Activated naive CD4-positive, alpha-beta T cell treated with anti-CD3 and anti-CD28 coated beads, Interleukin-2, amount 10 ng/mL, durations not matched to agents 7 days and 5 days (primary cell): Measurements from ENCODE around the gene CDCA7.
"Not testable (repeated sequence)": the region's sequence is repeated elsewhere in the genome, so short reads cannot be mapped to it uniquely, and the experiment has no call there.

Source experiments
- CTCF ChIA-PET: fragments of 350-600 bp; sonication (Branson Sonifier 250); formaldehyde crosslinking; loops from one replicate; lab custom pipeline; 2021; ENCODE audit warnings: antibody characterized with exemption; lab: Charles Lee
- DNase-seq: peaks from one replicate; pipeline ENCODE4 v3.0.0-alpha.2; 2020
- H3K27ac Mint-ChIP-seq: one replicate; pipeline ENCODE4 v1.8.0; 2021; ENCODE audit warnings: mild to moderate bottlenecking, moderate library complexity, mixed read lengths
- H3K27me3 Mint-ChIP-seq: one replicate; pipeline ENCODE4 v1.8.0; 2021; ENCODE audit warnings: mild to moderate bottlenecking, mixed read lengths
- H3K36me3 Mint-ChIP-seq: one replicate; pipeline ENCODE4 v1.8.0; 2021; ENCODE audit warnings: mixed read lengths
- H3K4me1 Mint-ChIP-seq: one replicate; pipeline ENCODE4 v1.8.0; 2021; ENCODE audit warnings: mixed read lengths
- H3K4me3 Mint-ChIP-seq: one replicate; pipeline ENCODE4 v1.8.0; 2021; ENCODE audit warnings: mild to moderate bottlenecking, moderate library complexity, mixed read lengths
- H3K9me3 Mint-ChIP-seq: one replicate; pipeline ENCODE4 v1.8.0; 2021; ENCODE audit warnings: mixed read lengths

The CDCA7 gene

DNA sequence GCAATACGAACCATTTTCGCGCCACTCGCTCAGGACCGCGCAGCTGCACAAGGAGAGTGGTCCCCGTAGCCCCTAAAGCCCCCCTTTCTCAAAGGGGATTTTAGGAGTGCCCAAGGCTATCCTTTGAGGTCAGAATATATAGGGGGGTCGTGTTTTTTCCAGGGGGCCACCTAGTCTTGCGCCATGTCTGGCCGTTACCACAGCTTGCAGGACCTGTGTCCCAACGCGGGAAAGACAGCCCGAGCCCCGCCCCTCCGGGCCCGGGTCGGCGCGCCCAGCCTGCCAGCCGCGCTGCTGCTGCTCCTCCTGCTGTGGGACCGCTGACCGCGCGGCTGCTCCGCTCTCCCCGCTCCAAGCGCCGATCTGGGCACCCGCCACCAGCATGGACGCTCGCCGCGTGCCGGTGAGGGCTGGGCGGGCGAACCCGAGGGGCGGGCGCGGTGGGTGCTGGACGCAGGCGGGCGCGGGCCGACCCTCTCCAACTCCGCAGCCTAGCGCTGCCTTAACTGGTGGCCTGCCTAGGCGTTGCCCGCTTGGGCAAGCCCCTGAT lies at the start of gene CDCA7:
Gene CDCA7 (plus strand): TSS at position 291 of the 550 bp plus-strand sequence. CDS start 92 bp downstream, at position 383.
- CTCF ChIA-PET = interaction anchor here (1.0 to 1.1 kb wide), 2 partner anchors 48 to 115 kb away, joined by 3 to 4 read pairs; no protein-coding TSS in a partner anchor
- H3K4me1 Mint-ChIP-seq = peaks cover 61% of the 10 kb centered on the region

DNA sequence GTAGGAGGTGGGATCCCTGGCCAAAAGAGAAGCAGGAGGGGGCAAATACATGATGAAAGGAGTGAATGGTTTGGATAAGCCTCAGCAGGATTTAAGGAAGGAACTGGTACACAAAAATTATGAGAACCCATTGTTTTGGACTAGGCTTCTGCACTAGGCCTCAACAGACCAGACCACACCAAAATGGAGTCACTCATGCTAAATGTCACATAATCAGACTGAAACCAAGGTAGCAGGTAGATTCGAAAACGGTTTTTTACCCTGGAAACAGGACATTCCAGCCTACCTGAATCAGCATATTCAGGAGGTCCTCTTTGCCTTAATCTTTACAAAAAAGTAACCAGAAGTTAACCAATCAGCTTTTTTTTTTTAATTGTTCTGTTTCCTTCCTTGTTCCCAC lies 49.4 kb upstream of the CDCA7 start:
- CTCF ChIA-PET = no interaction called here
- H3K27ac Mint-ChIP-seq = no peak overlapping the region
- H3K9me3 Mint-ChIP-seq = peaks cover 9% of the 10 kb centered on the region
- no peaks in the 10 kb centered on the region for H3K36me3 Mint-ChIP-seq
- peaks cover 9% of the 10 kb centered on the region for H3K27me3 Mint-ChIP-seq
- no peak for DNase-seq
- H3K4me1 Mint-ChIP-seq = no peaks in the 10 kb centered on the region
- no peak overlapping the region for H3K4me3 Mint-ChIP-seq

More for the DNA sequence above, at the start of gene CDCA7:
- H3K27ac Mint-ChIP-seq = peak within 1 kb of the TSS; percentile 98
- peak; percentile 82 for DNase-seq
- H3K27me3 Mint-ChIP-seq = peaks cover 18% of the 10 kb centered on the region
- H3K9me3 Mint-ChIP-seq = no peaks in the 10 kb centered on the region
- peak within 1 kb of the TSS; percentile 89 for H3K4me3 Mint-ChIP-seq
- H3K36me3 Mint-ChIP-seq = peaks cover 28% of the 10 kb centered on the region

GRCh38 chr2:173307293-173307692 lies 47.4 kb upstream of the CDCA7 start:
- Mint-ChIP-seq H3K27me3 (peaks cover 9% of the 10 kb centered on the region), H3K27ac (no peak overlapping the region), H3K4me1 (no peaks in the 10 kb centered on the region), H3K36me3 (no peaks in the 10 kb centered on the region), H3K4me3 (no peak overlapping the region), H3K9me3 (peaks cover 2% of the 10 kb centered on the region)
- DNase-seq = no peak
- CTCF ChIA-PET = no interaction called here

- H3K4me1 Mint-ChIP-seq, H3K4me3 Mint-ChIP-seq, H3K9me3 Mint-ChIP-seq, H3K27ac Mint-ChIP-seq, H3K36me3 Mint-ChIP-seq, CTCF ChIA-PET, H3K27me3 Mint-ChIP-seq, DNase-seq: not testable (repeated sequence)
These were observed 45.3 kb upstream of the CDCA7 start for GRCh38 chr2:173309370-173309769.

GRCh38 chr2:173311844-173312606 lies 42.6 kb upstream of the CDCA7 start:
- no peaks in the 10 kb centered on the region for H3K9me3 Mint-ChIP-seq
- H3K4me1 Mint-ChIP-seq = no peaks in the 10 kb centered on the region
- CTCF ChIA-PET = no interaction called here
- H3K4me3 Mint-ChIP-seq = no peak overlapping the region
- no peak overlapping the region for H3K27ac Mint-ChIP-seq
- no peak for DNase-seq
- H3K36me3 Mint-ChIP-seq = no peaks in the 10 kb centered on the region
- H3K27me3 Mint-ChIP-seq = peaks cover 8% of the 10 kb centered on the region

- H3K9me3 Mint-ChIP-seq = no peaks in the 10 kb centered on the region
- H3K4me1 Mint-ChIP-seq = no peaks in the 10 kb centered on the region
- H3K36me3 Mint-ChIP-seq = no peaks in the 10 kb centered on the region
- H3K27ac Mint-ChIP-seq = no peak overlapping the region
- H3K27me3 Mint-ChIP-seq = peaks cover 25% of the 10 kb centered on the region
- no peak for DNase-seq
- CTCF ChIA-PET = no interaction called here
- H3K4me3 Mint-ChIP-seq = no peak overlapping the region
These were observed 31.3 kb upstream of the CDCA7 start for GRCh38 chr2:173323371-173323770.

DNA sequence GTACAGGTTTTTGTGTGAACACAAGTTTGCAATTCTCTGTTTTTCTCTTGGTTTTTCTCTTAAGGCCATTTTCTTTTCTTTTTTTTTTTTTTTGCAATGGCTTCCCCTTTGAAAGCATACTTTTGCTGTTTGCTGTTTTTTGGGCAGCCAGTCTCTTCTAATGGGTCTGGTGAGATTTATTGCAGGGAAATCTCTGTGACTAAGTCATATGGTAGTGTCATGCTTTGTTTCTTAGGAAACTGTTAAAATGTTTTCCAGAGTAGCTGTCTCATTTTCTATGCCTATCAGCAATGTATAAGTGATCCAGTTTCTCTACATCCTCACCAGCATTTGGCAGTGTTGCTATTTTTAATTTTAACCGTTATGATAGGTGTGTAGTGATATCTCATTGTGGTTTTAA lies 27.9 kb upstream of the CDCA7 start:
- peaks cover 20% of the 10 kb centered on the region for H3K27me3 Mint-ChIP-seq
- no peaks in the 10 kb centered on the region for H3K36me3 Mint-ChIP-seq
- no peak overlapping the region for H3K27ac Mint-ChIP-seq
- CTCF ChIA-PET = no interaction called here
- peaks cover 4% of the 10 kb centered on the region for H3K9me3 Mint-ChIP-seq
- DNase-seq = no peak
- no peak overlapping the region for H3K4me3 Mint-ChIP-seq
- H3K4me1 Mint-ChIP-seq = no peaks in the 10 kb centered on the region

DNA sequence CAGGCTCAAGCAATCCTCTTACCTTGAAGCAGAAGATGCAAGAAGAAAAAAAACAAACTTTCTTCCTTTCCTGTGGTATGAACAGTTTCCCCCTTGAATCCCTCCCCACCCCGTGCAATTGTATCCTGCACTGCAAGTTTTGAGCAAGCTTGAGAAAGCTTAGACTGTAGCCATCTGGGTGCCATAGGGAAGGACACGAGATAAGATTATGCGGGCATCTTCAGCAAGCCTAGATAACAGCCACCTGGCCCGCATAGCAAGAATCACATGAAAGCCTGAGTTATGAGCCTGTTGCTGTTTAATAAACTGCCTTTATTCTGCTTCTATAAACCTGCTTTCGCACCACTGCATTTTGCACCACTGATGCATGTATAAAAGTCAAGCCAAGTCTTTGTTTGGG lies 27.3 kb upstream of the CDCA7 start:
- no peaks in the 10 kb centered on the region for H3K4me1 Mint-ChIP-seq
- H3K9me3 Mint-ChIP-seq = peaks cover 4% of the 10 kb centered on the region
- H3K4me3 Mint-ChIP-seq = no peak overlapping the region
- no peak for DNase-seq
- peaks cover 20% of the 10 kb centered on the region for H3K27me3 Mint-ChIP-seq
- no peak overlapping the region for H3K27ac Mint-ChIP-seq
- no peaks in the 10 kb centered on the region for H3K36me3 Mint-ChIP-seq
- CTCF ChIA-PET = no interaction called here

DNA sequence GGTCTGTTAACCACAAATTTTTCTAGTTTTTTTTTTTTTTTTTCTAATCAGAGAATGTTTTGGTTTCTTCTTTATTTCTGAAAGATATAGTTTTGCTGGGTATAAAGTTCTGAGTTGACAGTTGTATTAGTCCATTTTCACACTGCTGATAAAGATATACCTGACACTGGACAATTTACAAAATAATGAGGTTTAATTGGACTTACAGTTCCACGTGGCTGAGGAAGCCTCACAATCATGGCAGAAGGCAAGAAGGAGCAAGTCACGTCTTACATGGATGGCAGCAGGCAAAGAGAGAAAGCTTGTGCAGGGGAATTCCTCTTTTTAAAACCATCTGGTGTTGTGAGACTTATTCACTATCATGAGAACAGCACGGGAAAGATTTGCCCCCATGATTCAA lies 21.7 kb upstream of the CDCA7 start:
- Mint-ChIP-seq H3K9me3 (peaks cover 15% of the 10 kb centered on the region), H3K27me3 (peaks cover 16% of the 10 kb centered on the region)
- DNase-seq, H3K4me3 Mint-ChIP-seq, CTCF ChIA-PET, H3K4me1 Mint-ChIP-seq, H3K36me3 Mint-ChIP-seq, H3K27ac Mint-ChIP-seq: not testable (repeated sequence)

DNA sequence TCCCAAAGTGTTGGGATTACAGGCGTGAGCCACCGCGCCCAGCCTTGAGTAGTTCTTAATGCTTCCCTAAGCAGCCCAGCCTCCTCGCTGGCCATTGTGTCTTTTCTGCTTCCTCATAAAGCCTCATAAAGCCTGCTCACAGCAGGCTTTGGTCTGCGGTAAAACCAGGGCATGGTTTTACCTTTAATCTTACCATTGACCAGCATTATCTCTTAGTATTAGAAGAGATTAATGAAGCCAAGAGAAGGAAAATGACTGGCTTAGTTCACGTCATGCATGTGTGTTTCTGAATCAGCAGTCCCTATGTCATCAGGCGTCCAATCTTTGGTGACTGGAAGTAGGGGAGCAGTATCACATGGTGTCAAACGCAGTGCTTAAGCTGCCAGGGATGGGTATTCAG lies 14.9 kb upstream of the CDCA7 start:
- no peak for DNase-seq
- H3K9me3 Mint-ChIP-seq = no peaks in the 10 kb centered on the region
- no peaks in the 10 kb centered on the region for H3K4me1 Mint-ChIP-seq
- CTCF ChIA-PET = no interaction called here
- H3K36me3 Mint-ChIP-seq = no peaks in the 10 kb centered on the region
- peaks cover 14% of the 10 kb centered on the region for H3K27me3 Mint-ChIP-seq
- no peak overlapping the region for H3K4me3 Mint-ChIP-seq
- no peak overlapping the region for H3K27ac Mint-ChIP-seq

DNA sequence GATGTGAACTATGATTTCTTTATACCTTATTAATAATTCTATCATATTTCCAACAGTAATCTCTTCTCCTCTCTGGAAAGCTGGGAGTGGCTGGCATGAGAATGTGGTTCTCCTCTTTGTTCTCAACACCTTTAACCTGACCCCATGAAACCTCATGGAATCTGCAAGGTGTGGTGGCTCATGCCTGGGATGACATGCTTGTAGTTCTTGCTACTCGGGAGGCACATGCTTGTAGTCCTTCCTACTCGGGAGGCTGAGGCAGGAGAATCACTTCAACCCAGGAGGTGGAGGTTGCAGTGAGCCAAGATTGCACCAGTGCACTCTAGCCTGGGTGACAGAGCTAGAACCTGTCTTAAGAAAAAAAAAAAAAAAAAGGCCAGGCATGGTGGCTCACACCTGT lies 10.8 kb upstream of the CDCA7 start:
- Mint-ChIP-seq H3K27ac (no peak overlapping the region), H3K4me3 (no peak overlapping the region), H3K27me3 (peaks cover 7% of the 10 kb centered on the region), H3K4me1 (no peaks in the 10 kb centered on the region), H3K9me3 (peaks cover 9% of the 10 kb centered on the region), H3K36me3 (no peaks in the 10 kb centered on the region)
- CTCF ChIA-PET = no interaction called here
- DNase-seq = no peak

GRCh38 chr2:173346035-173346434 lies 8.6 kb upstream of the CDCA7 start:
- no peak for DNase-seq
- H3K27ac Mint-ChIP-seq = no peak overlapping the region
- H3K36me3 Mint-ChIP-seq = no peaks in the 10 kb centered on the region
- CTCF ChIA-PET = no interaction called here
- H3K4me1 Mint-ChIP-seq = peaks cover 5% of the 10 kb centered on the region
- H3K9me3 Mint-ChIP-seq = peaks cover 9% of the 10 kb centered on the region
- peaks cover 17% of the 10 kb centered on the region for H3K27me3 Mint-ChIP-seq
- no peak overlapping the region for H3K4me3 Mint-ChIP-seq

GRCh38 chr2:173347305-173348168 lies 7.1 kb upstream of the CDCA7 start:
- peaks cover 10% of the 10 kb centered on the region for H3K4me1 Mint-ChIP-seq
- DNase-seq = no peak
- no peak overlapping the region for H3K27ac Mint-ChIP-seq
- no peak overlapping the region for H3K4me3 Mint-ChIP-seq
- CTCF ChIA-PET = no interaction called here
- H3K36me3 Mint-ChIP-seq = no peaks in the 10 kb centered on the region
- H3K9me3 Mint-ChIP-seq = peaks cover 9% of the 10 kb centered on the region
- peaks cover 25% of the 10 kb centered on the region for H3K27me3 Mint-ChIP-seq

DNA sequence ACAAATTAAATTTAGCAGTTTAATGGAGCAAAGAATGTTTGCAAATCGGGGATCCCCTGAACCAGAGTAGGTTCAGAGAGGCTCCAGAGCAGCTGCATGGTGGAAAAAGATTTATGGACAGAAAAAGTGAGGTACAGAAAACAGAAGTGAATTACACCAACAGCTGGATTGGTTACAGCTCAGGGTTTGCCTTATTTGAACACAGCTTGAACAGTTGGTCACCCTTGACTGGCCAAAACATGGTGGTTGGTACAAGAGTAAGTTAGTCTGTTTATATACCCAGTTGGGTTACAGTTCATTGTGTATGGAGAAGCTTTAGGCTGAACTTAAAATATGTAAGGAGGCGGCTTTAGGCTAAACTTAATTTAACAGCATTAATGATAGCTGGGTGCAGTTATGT lies 5.4 kb upstream of the CDCA7 start:
- H3K27me3 Mint-ChIP-seq = peaks cover 25% of the 10 kb centered on the region
- H3K4me1 Mint-ChIP-seq = peaks cover 28% of the 10 kb centered on the region
- no peak overlapping the region for H3K27ac Mint-ChIP-seq
- no peaks in the 10 kb centered on the region for H3K36me3 Mint-ChIP-seq
- no peak overlapping the region for H3K4me3 Mint-ChIP-seq
- peaks cover 9% of the 10 kb centered on the region for H3K9me3 Mint-ChIP-seq
- no peak for DNase-seq
- CTCF ChIA-PET = no interaction called here
